WTC11 (cell line): ENCODE results near the gene QSOX2. TPM values are rescaled to one million over a fixed set of nuclear protein-coding genes. Genes with fewer than 3 reads are reported as not detected.

ENCODE experiments used
- ATAC-seq: fragments of 200-7000 bp; cut with Tn5 transposase; 2 replicates; pipeline ENCODE4 v1.10.0; 2021; ENCODE audit warnings: mild to moderate bottlenecking, moderate library complexity
- CTCF ChIA-PET: fragments of 300-600 bp; sonication (Branson Sonifier 250); formaldehyde crosslinking; loops from one replicate; lab custom pipeline; 2021; ENCODE audit warnings: antibody characterized with exemption; lab: Charles Lee
- POLR2A ChIA-PET: fragments of 350-600 bp; sonication (Branson Sonifier 250); formaldehyde crosslinking; loops from one replicate; lab custom pipeline; 2021; ENCODE audit warnings: antibody characterized with exemption; lab: Charles Lee
- DNase-seq: peaks from one replicate; pipeline ENCODE4 v3.0.0; 2021; ENCODE audit warnings: low spot score
- H3K27ac Mint-ChIP-seq: 2 replicates; pipeline ENCODE4 v1.8.0; 2021; ENCODE audit warnings: mixed read lengths
- H3K27me3 Mint-ChIP-seq: 2 replicates; pipeline ENCODE4 v1.8.0; 2021; ENCODE audit warnings: low read depth, mild to moderate bottlenecking, moderate library complexity, mixed read lengths
- H3K36me3 Mint-ChIP-seq: 2 replicates; pipeline ENCODE4 v1.8.0; 2021; ENCODE audit warnings: mixed read lengths
- H3K4me1 Mint-ChIP-seq: 2 replicates; pipeline ENCODE4 v1.8.0; 2022; ENCODE audit warnings: mixed read lengths
- H3K4me3 Mint-ChIP-seq: 2 replicates; pipeline ENCODE4 v1.8.0; 2021; ENCODE audit warnings: mild to moderate bottlenecking, moderate library complexity, mixed read lengths
- H3K9me3 Mint-ChIP-seq: 2 replicates; pipeline ENCODE4 v1.8.0; 2021; ENCODE audit warnings: mixed read lengths
- ATF1 ChIP-seq: sonication (generic); formaldehyde crosslinking; IDR thresholded peaks from 2 replicates; pipeline ENCODE4 v1.8.1; 2023; ENCODE audit warnings: mild to moderate bottlenecking, moderate library complexity, missing genetic modification reagents
- ATF2 ChIP-seq: sonication (generic); formaldehyde crosslinking; IDR thresholded peaks from 2 replicates; pipeline ENCODE4 v1.8.1; 2022; ENCODE audit warnings: low read depth, missing genetic modification reagents, borderline replicate concordance
- CREB1 ChIP-seq: sonication (generic); formaldehyde crosslinking; IDR thresholded peaks from 2 replicates; pipeline ENCODE4 v1.8.0; 2023; ENCODE audit warnings: mild to moderate bottlenecking, missing genetic modification reagents
- CTCF ChIP-seq: fragments of 200-600 bp; IDR thresholded peaks from 2 replicates; pipeline ENCODE4 v1.8.0; 2022; ENCODE audit warnings: antibody characterized with exemption
- ERG ChIP-seq: fragments of 250-450 bp; sonication (Bioruptor Pico); IDR thresholded peaks from 2 replicates; pipeline ENCODE4 v1.8.0; 2021; ENCODE audit warnings: mild to moderate bottlenecking
- GRHL2 ChIP-seq: fragments of 250-450 bp; sonication (Bioruptor Pico); IDR thresholded peaks from 2 replicates; pipeline ENCODE4 v1.8.0; 2022; ENCODE audit warnings: mild to moderate bottlenecking, moderate library complexity; ENCODE audit not compliant: insufficient replicate concordance, severe bottlenecking
- HMGXB4 ChIP-seq: sonication (generic); formaldehyde crosslinking; IDR thresholded peaks from 2 replicates; pipeline ENCODE4 v1.8.1; 2023; ENCODE audit warnings: mild to moderate bottlenecking, moderate library complexity, missing genetic modification reagents
- PRRX2 ChIP-seq: fragments of 250-450 bp; sonication (Bioruptor Pico); IDR thresholded peaks from 2 replicates; pipeline ENCODE4 v1.8.0; 2021; ENCODE audit warnings: mild to moderate bottlenecking
- TP53 ChIP-seq: sonication (generic); formaldehyde crosslinking; IDR thresholded peaks from 2 replicates; pipeline ENCODE4 v1.8.1; 2023; ENCODE audit warnings: mild to moderate bottlenecking, missing genetic modification reagents
- ZNF532 ChIP-seq: fragments of 250-450 bp; sonication (Bioruptor Pico); IDR thresholded peaks from 2 replicates; pipeline ENCODE4 v1.9.0; 2021; ENCODE audit warnings: mild to moderate bottlenecking, borderline replicate concordance
- total RNA-seq: library from RNA; stranded (reverse); gene quantifications from 3 replicates; pipeline ENCODE4 v1.2.3, GENCODE V29; 2021

QSOX2 gene
- total RNA-seq, 1 experiment from 2014 or later = 33.2 TPM

GRCh38 chr9:136202454-136203407, 42.9 kb downstream of the QSOX2 start:
- Mint-ChIP-seq H3K27me3 (peaks cover 83% of the 10 kb centered on the region), H3K36me3 (no peaks in the 10 kb centered on the region), H3K4me3 (peak overlapping the region; percentile 34), H3K9me3 (no peaks in the 10 kb centered on the region), H3K27ac (no peak overlapping the region), H3K4me1 (0 out of 2 replicates have a peak, but pooled peaks cover 6% of the 10 kb centered on the region)
- ChIA-PET CTCF (interaction anchor here (0.5 to 4.4 kb wide), 9 partner anchors 10 to 357 kb away, joined by 3 to 24 read pairs (median 4); no protein-coding TSS in a partner anchor), POLR2A (interaction anchor here (1.0 to 1.5 kb wide), 3 partner anchors 56 to 280 kb away, joined by 4 to 6 read pairs (median 5); no protein-coding TSS in a partner anchor)
- peak; percentile 19 for ATAC-seq
- TF ChIP-seq GRHL2 (CRISPR knock-in tag) (no peak), ATF1 (CRISPR knock-in tag) (no peak), PRRX2 (CRISPR knock-in tag) (no peak), ZNF532 (no peak), ERG (CRISPR knock-in tag) (no peak), HMGXB4 (0 out of 2 replicates have a peak, but pooled peaks have one; percentile 29), CREB1 (CRISPR knock-in tag) (no peak), CTCF (no peak), TP53 (CRISPR knock-in tag) (0 out of 2 replicates have a peak, but pooled peaks have one; percentile 8), ATF2 (CRISPR knock-in tag) (no peak)
- DNase-seq = no peak
